HuH-7.5 (cell line): ENCODE data around the gene EIF4EBP2.

ENCODE experiments used
- DNase-seq: peaks from one replicate; pipeline ENCODE4 v3.0.0; 2011; ENCODE audit warnings: low spot score

The EIF4EBP2 gene

GRCh38 chr10:70404036-70404786, at the start of gene EIF4EBP2:
Gene EIF4EBP2, plus strand, starts transcription at chr10:70404145. Its CDS starts 257 bp downstream, at chr10:70404402.
- DNase-seq = peak; percentile 54

GRCh38 chr10:70354556-70354955, 49.4 kb upstream of the EIF4EBP2 start:
- DNase-seq = no peak

GRCh38 chr10:70355051-70356021, 48.6 kb upstream of the EIF4EBP2 start:
- DNase-seq = no peak

- DNase-seq = no peak
Observed at GRCh38 chr10:70357565-70357964, 46.4 kb upstream of the EIF4EBP2 start.

- DNase-seq = no peak
Observed at GRCh38 chr10:70358446-70358845, 45.5 kb upstream of the EIF4EBP2 start.

GRCh38 chr10:70359017-70359550, 44.9 kb upstream of the EIF4EBP2 start:
- no peak for DNase-seq

GRCh38 chr10:70360215-70360614, 43.7 kb upstream of the EIF4EBP2 start:
- no peak for DNase-seq

- DNase-seq = no peak
Observed at GRCh38 chr10:70362328-70362727, 41.6 kb upstream of the EIF4EBP2 start.

- DNase-seq = no peak
Observed at GRCh38 chr10:70363292-70363691, 40.7 kb upstream of the EIF4EBP2 start.

GRCh38 chr10:70363971-70364771, 39.8 kb upstream of the EIF4EBP2 start:
- peak; percentile 57 for DNase-seq

- no peak for DNase-seq
Observed at GRCh38 chr10:70364772-70365091, 39.2 kb upstream of the EIF4EBP2 start.

- DNase-seq = no peak
Observed at GRCh38 chr10:70367195-70367796, 36.6 kb upstream of the EIF4EBP2 start.

GRCh38 chr10:70368774-70369482, 35.0 kb upstream of the EIF4EBP2 start:
- DNase-seq = peak; percentile 39

- DNase-seq = no peak
Observed at GRCh38 chr10:70369498-70370018, 34.4 kb upstream of the EIF4EBP2 start.

- no peak for DNase-seq
Observed at GRCh38 chr10:70370766-70371165, 33.2 kb upstream of the EIF4EBP2 start.

GRCh38 chr10:70371846-70372245, 32.1 kb upstream of the EIF4EBP2 start:
- DNase-seq = no peak

GRCh38 chr10:70374775-70375614, 28.9 kb upstream of the EIF4EBP2 start:
- DNase-seq = no peak

- no peak for DNase-seq
Observed at GRCh38 chr10:70376436-70377378, 27.2 kb upstream of the EIF4EBP2 start.

- DNase-seq = no peak
Observed at GRCh38 chr10:70378122-70378521, 25.8 kb upstream of the EIF4EBP2 start.
